NCI-H69 (cell line): ENCODE data around the gene GLI3.

Experiments used
- DNase-seq: peaks from one replicate; lab custom pipeline; 2025; lab: John Stamatoyannopoulos, UW

Gene GLI3

GRCh38 chr7:42081671-42082070 lies 155.3 kb downstream of the GLI3 start:
- no peak for DNase-seq

GRCh38 chr7:42080841-42081586 lies 156.0 kb downstream of the GLI3 start:
- DNase-seq = peak; percentile 10

GRCh38 chr7:42077271-42078135 lies 159.5 kb downstream of the GLI3 start:
- no peak for DNase-seq

- DNase-seq = no peak
These were observed 160.1 kb downstream of the GLI3 start for GRCh38 chr7:42076870-42077269.

GRCh38 chr7:42075418-42075817 lies 161.6 kb downstream of the GLI3 start:
- DNase-seq = no peak

GRCh38 chr7:42074076-42074475 lies 162.9 kb downstream of the GLI3 start:
- DNase-seq = no peak

- no peak for DNase-seq
These were observed 165.4 kb downstream of the GLI3 start for GRCh38 chr7:42071372-42072261.

GRCh38 chr7:42070068-42070467 lies 166.9 kb downstream of the GLI3 start:
- DNase-seq = no peak

- no peak for DNase-seq
These were observed 167.4 kb downstream of the GLI3 start for GRCh38 chr7:42069590-42069989.

- peak; percentile 11 for DNase-seq
These were observed 168.3 kb downstream of the GLI3 start for GRCh38 chr7:42068554-42069280.

GRCh38 chr7:42065942-42066341 lies 171.1 kb downstream of the GLI3 start:
- no peak for DNase-seq

- no peak for DNase-seq
These were observed 172.0 kb downstream of the GLI3 start for GRCh38 chr7:42065015-42065414.

- DNase-seq = no peak
These were observed 172.5 kb downstream of the GLI3 start for GRCh38 chr7:42064534-42064933.

GRCh38 chr7:42059275-42059674 lies 177.7 kb downstream of the GLI3 start:
- no peak for DNase-seq

GRCh38 chr7:42057331-42057730 lies 179.7 kb downstream of the GLI3 start:
- no peak for DNase-seq

- DNase-seq = no peak
These were observed 181.8 kb downstream of the GLI3 start for GRCh38 chr7:42055171-42055570.

- DNase-seq = no peak
These were observed 183.2 kb downstream of the GLI3 start for GRCh38 chr7:42053834-42054233.

- no peak for DNase-seq
These were observed 187.2 kb downstream of the GLI3 start for GRCh38 chr7:42049761-42050160.

GRCh38 chr7:42046483-42046882 lies 190.5 kb downstream of the GLI3 start:
- no peak for DNase-seq

- DNase-seq = no peak
These were observed 191.0 kb downstream of the GLI3 start for GRCh38 chr7:42045961-42046360.

- DNase-seq = no peak
These were observed 197.1 kb downstream of the GLI3 start for GRCh38 chr7:42039921-42040320.

GRCh38 chr7:42035210-42035609 lies 201.8 kb downstream of the GLI3 start:
- DNase-seq = no peak
